22Rv1 (cell line): ENCODE data around the gene SHISA6.

ENCODE experiments used
- H3K27ac ChIP-seq: fragments of 450-650 bp; 2 replicates; pipeline ENCODE4 v1.5.1; 2017
- CTCF ChIP-seq: fragments of 450-650 bp; IDR thresholded peaks from 2 replicates; pipeline ENCODE4 v1.5.1; 2017; ENCODE audit warnings: mild to moderate bottlenecking
- ZFX ChIP-seq: fragments of 450-650 bp; IDR thresholded peaks from 2 replicates; pipeline ENCODE4 v1.6.1; 2017; ENCODE audit warnings: antibody characterized with exemption, borderline replicate concordance

Gene SHISA6

GRCh38 chr17:11267999-11268575 is 27.1 kb downstream of the SHISA6 start:
- no peak overlapping the region for H3K27ac ChIP-seq
- TF ChIP-seq CTCF (no peak), ZFX (no peak)

DNA sequence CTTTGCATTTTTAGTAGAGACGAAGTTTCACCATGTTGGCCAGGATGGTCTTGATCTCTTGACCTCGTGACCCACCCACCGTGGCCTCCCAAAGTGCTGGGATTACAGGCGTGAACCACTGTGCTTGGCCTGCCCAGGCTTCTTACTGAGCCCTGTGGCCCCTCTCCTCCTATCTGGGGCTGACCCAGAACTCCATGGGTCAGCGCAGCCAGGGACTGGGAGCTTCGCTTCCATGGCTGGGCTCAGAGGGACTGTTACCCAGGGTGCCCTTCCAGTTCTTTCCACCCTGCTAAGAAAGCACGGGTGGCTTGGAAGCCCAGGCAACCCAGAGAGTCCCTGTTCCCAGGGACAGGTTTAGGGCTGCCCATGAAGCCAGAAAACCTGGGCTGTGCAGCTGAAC is 28.2 kb downstream of the SHISA6 start:
- TF ChIP-seq CTCF (no peak), ZFX (no peak)

DNA sequence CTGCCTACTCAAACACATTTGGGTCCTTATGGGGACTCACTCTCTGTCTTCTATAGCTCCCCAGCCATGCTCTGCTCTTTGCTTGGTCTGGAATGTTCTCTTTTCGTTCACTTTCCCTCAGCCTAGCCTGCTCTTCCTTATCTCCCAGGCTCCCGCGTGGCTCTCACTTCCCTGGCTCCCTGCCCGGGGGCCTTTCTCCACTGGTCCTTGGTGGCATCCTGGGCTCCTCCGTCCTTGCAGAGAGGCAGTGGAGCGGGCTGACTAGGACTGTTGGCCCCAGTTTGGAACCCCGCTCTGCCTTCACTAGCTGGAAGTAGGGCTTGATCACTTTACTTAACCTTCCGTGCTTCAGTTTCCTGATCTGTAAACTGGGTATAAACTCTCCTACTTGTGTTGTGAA is 31.2 kb downstream of the SHISA6 start:
- TF ChIP-seq CTCF (no peak), ZFX (no peak)
- no peak overlapping the region for H3K27ac ChIP-seq

More for the DNA sequence above, 28.2 kb downstream of the SHISA6 start:
- H3K27ac ChIP-seq, result no peak overlapping the region

- TF ChIP-seq ZFX (no peak), CTCF (no peak)
- no peak overlapping the region for H3K27ac ChIP-seq
These were observed 32.6 kb downstream of the SHISA6 start for GRCh38 chr17:11273596-11273995.

DNA sequence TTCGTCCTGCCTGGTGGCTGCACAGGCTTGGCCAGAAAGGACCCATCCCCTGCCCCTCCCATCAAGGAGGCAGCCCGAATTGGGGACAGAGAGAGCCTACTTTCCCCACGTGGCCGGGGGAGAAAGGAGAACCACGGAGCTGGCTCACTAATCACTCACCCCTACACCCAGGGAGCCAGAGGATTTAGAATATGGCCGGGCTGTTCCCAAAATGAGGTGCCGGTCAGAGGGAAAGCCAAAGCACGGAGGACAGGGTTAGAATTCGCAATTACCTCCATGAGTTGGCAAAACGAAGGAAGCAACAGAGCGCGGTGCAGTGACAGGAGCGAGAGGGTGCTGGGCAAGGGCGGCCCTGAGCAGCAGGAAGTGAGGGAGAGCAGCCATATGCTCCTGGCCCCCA is 33.1 kb downstream of the SHISA6 start:
- TF ChIP-seq CTCF (no peak), ZFX (no peak)
- no peak overlapping the region for H3K27ac ChIP-seq

GRCh38 chr17:11276486-11276885 is 35.5 kb downstream of the SHISA6 start:
- TF ChIP-seq CTCF, result no peak
- TF ChIP-seq ZFX, result no peak
- no peak overlapping the region for H3K27ac ChIP-seq

DNA sequence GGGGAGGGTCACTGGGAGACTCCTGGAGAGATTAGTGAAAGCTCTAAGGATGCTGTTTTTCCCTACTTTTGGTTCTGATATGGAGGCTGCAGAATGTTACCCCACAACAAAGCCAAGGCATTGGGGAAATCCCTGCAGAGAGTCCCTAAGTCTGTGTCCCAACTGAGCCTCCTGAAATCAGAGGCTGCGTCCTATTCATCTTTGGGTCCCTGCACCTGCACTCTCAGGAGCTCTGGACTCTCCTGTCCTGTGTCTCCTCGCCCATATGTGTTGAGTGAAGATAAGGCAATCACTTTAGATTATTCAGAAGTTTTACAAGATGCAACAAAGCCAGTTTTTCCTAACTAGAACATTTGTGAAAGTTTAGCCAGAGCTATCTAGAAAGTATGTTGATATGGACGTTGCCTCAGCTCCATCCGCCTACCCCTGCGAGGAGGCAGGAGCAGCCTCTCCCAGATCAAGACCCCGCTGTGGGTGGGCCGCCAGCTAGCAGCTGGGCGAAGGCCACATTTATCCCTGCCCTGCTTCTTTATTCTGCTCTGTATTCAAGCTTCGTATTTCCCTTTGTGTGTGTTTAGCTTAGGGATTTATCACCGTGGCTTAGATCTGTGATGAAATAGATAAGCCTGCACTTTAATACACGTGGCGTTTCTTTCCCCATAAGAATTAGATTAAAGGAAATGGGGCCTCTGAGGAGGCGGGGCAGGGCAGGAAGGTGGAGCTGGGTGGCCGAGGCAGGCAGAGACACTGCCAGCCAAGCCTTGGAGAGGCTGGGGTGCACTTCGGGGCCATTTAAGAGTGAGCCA is 37.4 kb downstream of the SHISA6 start:
- H3K27ac ChIP-seq, result no peak overlapping the region

More for the DNA sequence above, 37.4 kb downstream of the SHISA6 start:
- TF ChIP-seq CTCF (no peak), ZFX (no peak)
